SK-N-MC (cell line): Measurements from ENCODE around the gene HPS5.

ENCODE experiments used
- EZH2 ChIP-seq: fragments of 200-600 bp; sonication (generic); IDR thresholded peaks from one replicate; pipeline ENCODE4 v1.6.1; 2017; ENCODE audit warnings: antibody characterized with exemption
- POLR2AphosphoS5 ChIP-seq: IDR thresholded peaks from 2 replicates; pipeline ENCODE4 v1.6.1; 2012; ENCODE audit warnings: mild to moderate bottlenecking, low read depth, low read length, borderline replicate concordance

DNA sequence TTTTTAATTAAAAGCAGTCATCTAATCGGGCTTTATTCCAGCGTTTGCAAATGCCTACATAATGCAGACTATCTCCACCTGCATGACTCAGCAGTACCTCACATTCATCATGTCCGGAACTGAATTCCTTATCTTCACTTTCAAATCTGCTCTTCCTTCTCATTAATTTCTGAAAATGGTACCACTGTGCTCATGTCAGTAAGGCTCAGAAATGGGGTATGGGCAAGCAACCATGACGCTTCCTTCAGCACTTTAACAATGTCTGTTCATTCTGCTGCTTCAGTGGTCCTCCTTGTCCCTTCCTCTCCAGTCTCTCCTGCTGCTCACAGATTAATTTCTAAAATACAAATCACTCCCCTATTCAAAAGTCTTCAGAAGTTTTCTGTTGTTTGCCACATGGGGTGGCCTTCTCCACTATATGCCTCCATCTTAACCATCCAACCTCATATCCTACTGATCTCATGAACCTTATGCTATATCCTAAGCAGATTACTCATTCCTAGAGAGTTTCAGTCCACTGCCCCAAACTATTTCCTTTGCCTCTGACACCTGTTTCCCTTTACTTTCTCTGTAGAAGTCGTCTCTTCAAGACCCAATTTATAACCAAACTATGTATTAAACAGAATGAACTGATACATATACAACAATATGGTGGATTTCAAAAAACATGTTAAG is 7.4 kb upstream of the HPS5 start:
- TF ChIP-seq POLR2AphosphoS5, result no peak
- no peak for TF ChIP-seq EZH2
